Activated naive CD8-positive, alpha-beta T cell treated with anti-CD3 and anti-CD28 coated beads, Interleukin-2, amount 10 ng/mL, durations not matched to agents 7 days and 5 days (primary cell): Measurements from ENCODE around the gene PXDC1. TPM values are rescaled to one million over a fixed set of nuclear protein-coding genes. Genes with fewer than 3 reads are reported as not detected.

Experiments
- ATAC-seq: fragments of 150-1000 bp; cut with Tn5 transposase; one replicate; pipeline ENCODE4 v1.10.0; 2021; ENCODE audit warnings: low read depth, moderate library complexity
- POLR2A ChIA-PET: fragments of 350-600 bp; sonication (Branson Sonifier 250); formaldehyde crosslinking; loops from one replicate; lab custom pipeline; 2021; ENCODE audit warnings: antibody characterized with exemption; lab: Charles Lee
- DNase-seq: peaks from one replicate; pipeline ENCODE4 v3.0.0; 2021
- H3K27ac Mint-ChIP-seq: one replicate; pipeline ENCODE4 v1.8.0; 2022; ENCODE audit warnings: mild to moderate bottlenecking, mixed read lengths
- H3K27me3 Mint-ChIP-seq: one replicate; pipeline ENCODE4 v1.8.0; 2022; ENCODE audit warnings: mild to moderate bottlenecking, moderate library complexity, mixed read lengths
- H3K36me3 Mint-ChIP-seq: one replicate; pipeline ENCODE4 v1.8.0; 2021; ENCODE audit warnings: mild to moderate bottlenecking, mixed read lengths
- H3K4me1 Mint-ChIP-seq: one replicate; pipeline ENCODE4 v1.8.0; 2021; ENCODE audit warnings: mixed read lengths
- H3K4me3 Mint-ChIP-seq: one replicate; pipeline ENCODE4 v1.8.0; 2022; ENCODE audit warnings: mild to moderate bottlenecking, moderate library complexity, mixed read lengths
- H3K9me3 Mint-ChIP-seq: one replicate; pipeline ENCODE4 v1.8.0; 2021; ENCODE audit warnings: mixed read lengths
- total RNA-seq, 2 experiments: library from RNA; stranded (reverse); gene quantifications; one replicate each; pipeline ENCODE4 v1.2.3, GENCODE V29; 2021

PXDC1 gene
- total RNA-seq, 2 experiments from 2014 or later: 0.31 to 0.33 TPM

GRCh38 chr6:3744901-3745470, 6.5 kb downstream of the PXDC1 start:
- Mint-ChIP-seq H3K9me3 (no peaks in the 10 kb centered on the region), H3K27me3 (peaks cover 34% of the 10 kb centered on the region), H3K36me3 (no peaks in the 10 kb centered on the region), H3K4me1 (peaks cover 13% of the 10 kb centered on the region), H3K4me3 (no peak overlapping the region), H3K27ac (no peak overlapping the region)
- DNase-seq (no peak), ATAC-seq (no peak)
- POLR2A ChIA-PET: no interaction called here

- Mint-ChIP-seq H3K4me3 (no peak overlapping the region), H3K9me3 (no peaks in the 10 kb centered on the region), H3K36me3 (no peaks in the 10 kb centered on the region), H3K27ac (no peak overlapping the region), H3K4me1 (peaks cover 13% of the 10 kb centered on the region), H3K27me3 (peaks cover 27% of the 10 kb centered on the region)
- DNase-seq: no peak
- ATAC-seq: no peak
- POLR2A ChIA-PET: no interaction called here
Observed at GRCh38 chr6:3744211-3744900, 7.2 kb downstream of the PXDC1 start.

GRCh38 chr6:3743541-3743940, 8.0 kb downstream of the PXDC1 start:
- POLR2A ChIA-PET: interaction anchor here (1.2 kb wide), 1 partner anchor 676 kb away, joined by 3 read pairs; the partner anchor contains the start of gene RIPK1
- Mint-ChIP-seq H3K9me3 (no peaks in the 10 kb centered on the region), H3K4me1 (peaks cover 13% of the 10 kb centered on the region), H3K36me3 (no peaks in the 10 kb centered on the region), H3K27me3 (peaks cover 24% of the 10 kb centered on the region), H3K4me3 (no peak overlapping the region), H3K27ac (no peak overlapping the region)
- DNase-seq: no peak
- no peak for ATAC-seq

GRCh38 chr6:3742426-3743344, 8.8 kb downstream of the PXDC1 start:
- peaks cover 20% of the 10 kb centered on the region for H3K27me3 Mint-ChIP-seq
- peaks cover 13% of the 10 kb centered on the region for H3K4me1 Mint-ChIP-seq
- peak; percentile 77 for ATAC-seq
- DNase-seq: peak; percentile 92
- peak overlapping the region; percentile 44 for H3K27ac Mint-ChIP-seq
- H3K36me3 Mint-ChIP-seq: no peaks in the 10 kb centered on the region
- POLR2A ChIA-PET: interaction anchor here (1.2 kb wide), 1 partner anchor 675 kb away, joined by 3 read pairs; the partner anchor contains the start of gene RIPK1
- H3K4me3 Mint-ChIP-seq: peak overlapping the region; percentile 64
- no peaks in the 10 kb centered on the region for H3K9me3 Mint-ChIP-seq

- H3K36me3 Mint-ChIP-seq: no peaks in the 10 kb centered on the region
- DNase-seq: no peak
- peak overlapping the region; percentile 45 for H3K4me3 Mint-ChIP-seq
- H3K27me3 Mint-ChIP-seq: peaks cover 17% of the 10 kb centered on the region
- no peaks in the 10 kb centered on the region for H3K9me3 Mint-ChIP-seq
- H3K27ac Mint-ChIP-seq: no peak overlapping the region
- POLR2A ChIA-PET: no interaction called here
- ATAC-seq: no peak
- H3K4me1 Mint-ChIP-seq: peaks cover 13% of the 10 kb centered on the region
Observed at GRCh38 chr6:3742076-3742425, 9.5 kb downstream of the PXDC1 start.

- no peaks in the 10 kb centered on the region for H3K36me3 Mint-ChIP-seq
- DNase-seq (no peak), ATAC-seq (no peak)
- no peak overlapping the region for H3K4me3 Mint-ChIP-seq
- peaks cover 14% of the 10 kb centered on the region for H3K4me1 Mint-ChIP-seq
- H3K27me3 Mint-ChIP-seq: peaks cover 17% of the 10 kb centered on the region
- no peaks in the 10 kb centered on the region for H3K9me3 Mint-ChIP-seq
- POLR2A ChIA-PET: no interaction called here
- no peak overlapping the region for H3K27ac Mint-ChIP-seq
Observed at GRCh38 chr6:3741477-3741871, 10.0 kb downstream of the PXDC1 start.

- POLR2A ChIA-PET: no interaction called here
- no peaks in the 10 kb centered on the region for H3K9me3 Mint-ChIP-seq
- ATAC-seq: no peak
Observed at GRCh38 chr6:3740551-3741476, 10.7 kb downstream of the PXDC1 start.

GRCh38 chr6:3739311-3739897, 12.1 kb downstream of the PXDC1 start:
- peaks cover 19% of the 10 kb centered on the region for H3K27me3 Mint-ChIP-seq
- POLR2A ChIA-PET: no interaction called here
- H3K9me3 Mint-ChIP-seq: no peaks in the 10 kb centered on the region
- H3K4me3 Mint-ChIP-seq: no peak overlapping the region
- ATAC-seq (no peak), DNase-seq (no peak)
- no peaks in the 10 kb centered on the region for H3K36me3 Mint-ChIP-seq
- H3K27ac Mint-ChIP-seq: no peak overlapping the region
- H3K4me1 Mint-ChIP-seq: peaks cover 12% of the 10 kb centered on the region

More at GRCh38 chr6:3740551-3741476, 10.7 kb downstream of the PXDC1 start:
- Mint-ChIP-seq H3K27ac (no peak overlapping the region), H3K36me3 (no peaks in the 10 kb centered on the region), H3K27me3 (peaks cover 17% of the 10 kb centered on the region), H3K4me1 (peaks cover 14% of the 10 kb centered on the region), H3K4me3 (no peak overlapping the region)
- no peak for DNase-seq

GRCh38 chr6:3738381-3739131, 13.0 kb downstream of the PXDC1 start:
- H3K4me1 Mint-ChIP-seq: peaks cover 12% of the 10 kb centered on the region
- H3K9me3 Mint-ChIP-seq: no peaks in the 10 kb centered on the region
- H3K4me3 Mint-ChIP-seq: no peak overlapping the region
- H3K27ac Mint-ChIP-seq: no peak overlapping the region
- DNase-seq (no peak), ATAC-seq (no peak)
- H3K36me3 Mint-ChIP-seq: no peaks in the 10 kb centered on the region
- peaks cover 19% of the 10 kb centered on the region for H3K27me3 Mint-ChIP-seq
- POLR2A ChIA-PET: no interaction called here

- POLR2A ChIA-PET: interaction anchor here (0.5 kb wide), 1 partner anchor 239 kb away, joined by 5 read pairs; no protein-coding TSS in a partner anchor
- Mint-ChIP-seq H3K27ac (no peak overlapping the region), H3K9me3 (no peaks in the 10 kb centered on the region), H3K4me3 (no peak overlapping the region), H3K4me1 (peaks cover 8% of the 10 kb centered on the region), H3K36me3 (no peaks in the 10 kb centered on the region), H3K27me3 (peaks cover 19% of the 10 kb centered on the region)
- DNase-seq (no peak), ATAC-seq (no peak)
Observed at GRCh38 chr6:3737831-3738210, 13.7 kb downstream of the PXDC1 start.

GRCh38 chr6:3737149-3737830, 14.2 kb downstream of the PXDC1 start:
- Mint-ChIP-seq H3K4me3 (no peak overlapping the region), H3K27me3 (peaks cover 18% of the 10 kb centered on the region), H3K9me3 (no peaks in the 10 kb centered on the region), H3K36me3 (no peaks in the 10 kb centered on the region), H3K4me1 (peaks cover 6% of the 10 kb centered on the region), H3K27ac (no peak overlapping the region)
- DNase-seq (no peak), ATAC-seq (no peak)
- POLR2A ChIA-PET: interaction anchor here (0.5 kb wide), 1 partner anchor 238 kb away, joined by 5 read pairs; no protein-coding TSS in a partner anchor
